ENCODE data around the gene CXCR4. TPM values are rescaled to one million over a fixed set of nuclear protein-coding genes. Genes with fewer than 3 reads are reported as not detected.

CXCR4 gene
- total RNA-seq, 1 experiment from 2014 or later, result 4.9 TPM

GRCh38 chr2:136131961-136132824 lies 14.2 kb upstream of the CXCR4 start:
- DNase-seq (ENCODE audit: low spot score), result no peak

GRCh38 chr2:136131484-136131960 lies 13.6 kb upstream of the CXCR4 start:
- DNase-seq (ENCODE audit: low spot score), result no peak

GRCh38 chr2:136130511-136130910 lies 12.6 kb upstream of the CXCR4 start:
- DNase-seq (ENCODE audit: low spot score), result no peak

- DNase-seq (ENCODE audit: low spot score), result no peak
Observed at GRCh38 chr2:136130045-136130444, 12.1 kb upstream of the CXCR4 start.

GRCh38 chr2:136129601-136130000 lies 11.7 kb upstream of the CXCR4 start:
- no peak for DNase-seq (ENCODE audit: low spot score)

GRCh38 chr2:136128905-136129304 lies 11.0 kb upstream of the CXCR4 start:
- no peak for DNase-seq (ENCODE audit: low spot score)

GRCh38 chr2:136128366-136128765 lies 10.4 kb upstream of the CXCR4 start:
- no peak for DNase-seq (ENCODE audit: low spot score)

- DNase-seq (ENCODE audit: low spot score), result no peak
Observed at GRCh38 chr2:136127356-136127755, 9.4 kb upstream of the CXCR4 start.

- no peak for DNase-seq (ENCODE audit: low spot score)
Observed at GRCh38 chr2:136126421-136126926, 8.5 kb upstream of the CXCR4 start.

- no peak for DNase-seq (ENCODE audit: low spot score)
Observed at GRCh38 chr2:136126021-136126420, 8.1 kb upstream of the CXCR4 start.

- no peak for DNase-seq (ENCODE audit: low spot score)
Observed at GRCh38 chr2:136125236-136125635, 7.3 kb upstream of the CXCR4 start.

GRCh38 chr2:136124805-136125204 lies 6.9 kb upstream of the CXCR4 start:
- DNase-seq (ENCODE audit: low spot score), result no peak

GRCh38 chr2:136122661-136123060 lies 4.7 kb upstream of the CXCR4 start:
- no peak for DNase-seq (ENCODE audit: low spot score)

- DNase-seq (ENCODE audit: low spot score), result no peak
Observed at GRCh38 chr2:136121204-136121910, 3.4 kb upstream of the CXCR4 start.

GRCh38 chr2:136119717-136120675 lies 2.0 kb upstream of the CXCR4 start:
- DNase-seq (ENCODE audit: low spot score), result no peak

GRCh38 chr2:136118819-136119716 lies 1.1 kb upstream of the CXCR4 start:
- DNase-seq (ENCODE audit: low spot score), result no peak

GRCh38 chr2:136117391-136117841 lies 533 bp downstream of the CXCR4 start:
- DNase-seq (ENCODE audit: low spot score), result no peak

- DNase-seq (ENCODE audit: low spot score), result no peak
Observed at GRCh38 chr2:136116813-136117390, 1.0 kb downstream of the CXCR4 start.

- DNase-seq (ENCODE audit: low spot score), result no peak
Observed at GRCh38 chr2:136116151-136116812, 1.7 kb downstream of the CXCR4 start.
